SK-N-SH treated with all-trans-retinoic acid at 6 μM for 48 hours (cell line): ENCODE results near the gene R3HDM2.

Source experiments
- ATAC-seq: fragments of 200-7000 bp; cut with Tn5 transposase; 3 replicates; pipeline ENCODE4 v1.9.1; 2020; ENCODE audit warnings: mild to moderate bottlenecking, moderate library complexity
- ARNTL ChIP-seq: fragments of 450-650 bp; formaldehyde crosslinking; IDR thresholded peaks from 2 replicates; pipeline ENCODE4 v1.5.0; 2020; ENCODE audit warnings: low read depth, mild to moderate bottlenecking, moderate library complexity, borderline replicate concordance
- BACH2 ChIP-seq: fragments of 250-450 bp; sonication (Bioruptor Pico); IDR thresholded peaks from 2 replicates; pipeline ENCODE4 v1.9.0; 2021; ENCODE audit warnings: mild to moderate bottlenecking, borderline replicate concordance
- CSDC2 ChIP-seq: fragments of 250-450 bp; sonication (Bioruptor Pico); IDR thresholded peaks from 2 replicates; pipeline ENCODE4 v1.5.0; 2020; ENCODE audit warnings: mild to moderate bottlenecking, moderate library complexity
- GLIS3 ChIP-seq: fragments of 250-450 bp; sonication (Bioruptor Pico); IDR thresholded peaks from 2 replicates; pipeline ENCODE4 v1.5.0; 2020; ENCODE audit warnings: mild to moderate bottlenecking, moderate library complexity
- ISL1 ChIP-seq: fragments of 250-450 bp; sonication (Bioruptor Pico); IDR thresholded peaks from 2 replicates; pipeline ENCODE4 v2.1.2; 2022; ENCODE audit warnings: mild to moderate bottlenecking, moderate library complexity
- RARB ChIP-seq: fragments of 250-450 bp; sonication (Bioruptor Pico); IDR thresholded peaks from 2 replicates; pipeline ENCODE4 v1.8.0; 2021; ENCODE audit warnings: mild to moderate bottlenecking, moderate library complexity
- SNAI2 ChIP-seq: fragments of 250-450 bp; sonication (Bioruptor Pico); IDR thresholded peaks from 2 replicates; pipeline ENCODE4 v1.5.0; 2020; ENCODE audit warnings: mild to moderate bottlenecking, moderate library complexity
- TOX ChIP-seq: fragments of 250-450 bp; sonication (Bioruptor Pico); IDR thresholded peaks from 2 replicates; pipeline ENCODE4 v1.8.0; 2021; ENCODE audit warnings: mild to moderate bottlenecking, moderate library complexity, borderline replicate concordance
- ZC3H10 ChIP-seq: fragments of 250-450 bp; sonication (Bioruptor Pico); IDR thresholded peaks from 2 replicates; pipeline ENCODE4 v1.5.1; 2021; ENCODE audit warnings: mild to moderate bottlenecking, moderate library complexity
- ZFP30 ChIP-seq: fragments of 450-650 bp; formaldehyde crosslinking; IDR thresholded peaks from 2 replicates; pipeline ENCODE4 v1.5.0; 2022; ENCODE audit warnings: mild to moderate bottlenecking, moderate library complexity
- ZNF70 ChIP-seq: fragments of 450-650 bp; formaldehyde crosslinking; IDR thresholded peaks from 2 replicates; pipeline ENCODE4 v1.5.0; 2020; ENCODE audit warnings: mild to moderate bottlenecking, moderate library complexity
- ZNF8 ChIP-seq: fragments of 450-650 bp; formaldehyde crosslinking; IDR thresholded peaks from 2 replicates; pipeline ENCODE4 v1.5.0; 2020; ENCODE audit warnings: mild to moderate bottlenecking, moderate library complexity
- TF ChIP-seq, protein P1 (sequence below): fragments of 250-450 bp; sonication (Bioruptor Pico); IDR thresholded peaks from 2 replicates; pipeline ENCODE4 v1.5.1; 2021; ENCODE audit warnings: mild to moderate bottlenecking, moderate library complexity
- TF ChIP-seq, protein P2 (sequence below): fragments of 250-450 bp; sonication (Bioruptor Pico); IDR thresholded peaks from 2 replicates; pipeline ENCODE4 v1.8.0; 2020; ENCODE audit warnings: mild to moderate bottlenecking, moderate library complexity, borderline replicate concordance
- TF ChIP-seq, protein P3 (sequence below): fragments of 250-450 bp; sonication (Bioruptor Pico); IDR thresholded peaks from 2 replicates; pipeline ENCODE4 v1.5.0; 2020; ENCODE audit warnings: mild to moderate bottlenecking, moderate library complexity
- TF ChIP-seq, protein P4 (sequence below): fragments of 250-450 bp; sonication (Bioruptor Pico); IDR thresholded peaks from 2 replicates; pipeline ENCODE4 v1.5.1; 2020; ENCODE audit warnings: low read depth, mild to moderate bottlenecking, moderate library complexity
- TF ChIP-seq, protein P5 (sequence below): fragments of 250-450 bp; sonication (Bioruptor Pico); IDR thresholded peaks from 2 replicates; pipeline ENCODE4 v1.8.0; 2021; ENCODE audit warnings: low read depth, mild to moderate bottlenecking, moderate library complexity, borderline replicate concordance

The R3HDM2 gene

DNA sequence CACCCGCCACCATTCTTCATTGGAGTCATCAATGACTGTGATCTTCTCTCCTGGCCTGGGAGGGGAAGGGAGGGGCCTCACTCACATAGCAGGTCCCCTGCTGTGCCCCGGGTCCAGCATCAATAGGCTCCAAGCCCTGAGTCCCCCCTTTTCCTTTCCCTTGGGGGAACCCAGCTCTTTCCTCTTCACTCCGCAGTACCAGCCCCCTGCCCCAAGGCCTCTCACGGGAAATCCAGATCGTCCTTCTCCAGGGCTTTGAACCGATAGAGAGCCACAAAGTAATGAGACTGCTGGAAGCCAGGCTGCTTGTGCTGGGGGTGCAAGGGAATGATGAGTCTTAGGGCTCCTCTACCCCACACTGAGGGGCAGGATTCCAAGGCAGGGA is 186.5 kb downstream of the R3HDM2 start:
- ATAC-seq: no peak
- TF ChIP-seq ZFP30 (CRISPR knock-in tag): no peak
- TF ChIP-seq, all 23 proteins: peak for 0

DNA sequence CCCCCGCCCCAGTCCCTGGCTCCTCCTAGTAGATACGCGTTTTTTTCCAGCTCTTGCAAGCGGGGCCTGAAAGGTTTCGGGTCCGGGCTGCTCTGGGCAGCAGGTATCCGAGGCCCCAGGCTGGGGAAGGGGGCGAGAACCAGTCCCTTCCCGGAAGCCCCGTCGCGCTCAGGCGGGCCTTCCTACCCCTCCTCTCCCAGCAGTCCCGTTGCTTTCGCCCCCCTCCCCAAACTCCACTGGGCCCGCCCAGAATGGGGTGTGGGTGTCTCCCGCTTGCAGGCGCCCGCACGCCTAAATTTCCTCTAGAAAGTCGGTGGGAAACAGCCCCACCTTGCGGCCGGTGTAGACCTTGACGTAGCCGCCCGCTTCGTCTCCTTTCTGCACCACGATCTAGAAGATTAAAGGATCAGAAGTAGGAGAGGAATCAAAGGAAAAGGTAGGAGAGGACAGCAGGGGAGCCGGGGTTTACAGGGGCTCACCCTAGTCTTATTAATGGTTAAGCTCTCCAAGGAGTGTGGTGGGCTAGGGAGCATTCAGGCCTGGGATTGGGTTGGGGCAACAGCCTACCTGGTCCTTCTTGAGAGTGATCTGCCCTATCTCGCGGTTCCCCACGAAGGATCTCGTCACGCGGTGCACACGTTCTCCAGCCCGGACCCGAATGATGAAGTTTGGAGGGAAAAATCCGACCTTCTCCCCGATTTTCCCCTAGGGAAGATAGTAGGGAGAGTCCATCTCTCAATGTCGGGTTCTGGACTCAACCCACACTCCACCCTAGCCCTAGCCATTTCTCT is 187.1 kb downstream of the R3HDM2 start:
- TF ChIP-seq, protein P1, sequence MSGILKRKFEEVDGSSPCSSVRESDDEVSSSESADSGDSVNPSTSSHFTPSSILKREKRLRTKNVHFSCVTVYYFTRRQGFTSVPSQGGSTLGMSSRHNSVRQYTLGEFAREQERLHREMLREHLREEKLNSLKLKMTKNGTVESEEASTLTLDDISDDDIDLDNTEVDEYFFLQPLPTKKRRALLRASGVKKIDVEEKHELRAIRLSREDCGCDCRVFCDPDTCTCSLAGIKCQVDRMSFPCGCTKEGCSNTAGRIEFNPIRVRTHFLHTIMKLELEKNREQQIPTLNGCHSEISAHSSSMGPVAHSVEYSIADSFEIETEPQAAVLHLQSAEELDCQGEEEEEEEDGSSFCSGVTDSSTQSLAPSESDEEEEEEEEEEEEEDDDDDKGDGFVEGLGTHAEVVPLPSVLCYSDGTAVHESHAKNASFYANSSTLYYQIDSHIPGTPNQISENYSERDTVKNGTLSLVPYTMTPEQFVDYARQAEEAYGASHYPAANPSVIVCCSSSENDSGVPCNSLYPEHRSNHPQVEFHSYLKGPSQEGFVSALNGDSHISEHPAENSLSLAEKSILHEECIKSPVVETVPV (CRISPR knock-in tag): no peak
- TF ChIP-seq TOX (CRISPR knock-in tag): no peak
- TF ChIP-seq, protein P2, sequence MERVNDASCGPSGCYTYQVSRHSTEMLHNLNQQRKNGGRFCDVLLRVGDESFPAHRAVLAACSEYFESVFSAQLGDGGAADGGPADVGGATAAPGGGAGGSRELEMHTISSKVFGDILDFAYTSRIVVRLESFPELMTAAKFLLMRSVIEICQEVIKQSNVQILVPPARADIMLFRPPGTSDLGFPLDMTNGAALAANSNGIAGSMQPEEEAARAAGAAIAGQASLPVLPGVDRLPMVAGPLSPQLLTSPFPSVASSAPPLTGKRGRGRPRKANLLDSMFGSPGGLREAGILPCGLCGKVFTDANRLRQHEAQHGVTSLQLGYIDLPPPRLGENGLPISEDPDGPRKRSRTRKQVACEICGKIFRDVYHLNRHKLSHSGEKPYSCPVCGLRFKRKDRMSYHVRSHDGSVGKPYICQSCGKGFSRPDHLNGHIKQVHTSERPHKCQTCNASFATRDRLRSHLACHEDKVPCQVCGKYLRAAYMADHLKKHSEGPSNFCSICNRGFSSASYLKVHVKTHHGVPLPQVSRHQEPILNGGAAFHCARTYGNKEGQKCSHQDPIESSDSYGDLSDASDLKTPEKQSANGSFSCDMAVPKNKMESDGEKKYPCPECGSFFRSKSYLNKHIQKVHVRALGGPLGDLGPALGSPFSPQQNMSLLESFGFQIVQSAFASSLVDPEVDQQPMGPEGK (CRISPR knock-in tag): no peak
- TF ChIP-seq, protein P3, sequence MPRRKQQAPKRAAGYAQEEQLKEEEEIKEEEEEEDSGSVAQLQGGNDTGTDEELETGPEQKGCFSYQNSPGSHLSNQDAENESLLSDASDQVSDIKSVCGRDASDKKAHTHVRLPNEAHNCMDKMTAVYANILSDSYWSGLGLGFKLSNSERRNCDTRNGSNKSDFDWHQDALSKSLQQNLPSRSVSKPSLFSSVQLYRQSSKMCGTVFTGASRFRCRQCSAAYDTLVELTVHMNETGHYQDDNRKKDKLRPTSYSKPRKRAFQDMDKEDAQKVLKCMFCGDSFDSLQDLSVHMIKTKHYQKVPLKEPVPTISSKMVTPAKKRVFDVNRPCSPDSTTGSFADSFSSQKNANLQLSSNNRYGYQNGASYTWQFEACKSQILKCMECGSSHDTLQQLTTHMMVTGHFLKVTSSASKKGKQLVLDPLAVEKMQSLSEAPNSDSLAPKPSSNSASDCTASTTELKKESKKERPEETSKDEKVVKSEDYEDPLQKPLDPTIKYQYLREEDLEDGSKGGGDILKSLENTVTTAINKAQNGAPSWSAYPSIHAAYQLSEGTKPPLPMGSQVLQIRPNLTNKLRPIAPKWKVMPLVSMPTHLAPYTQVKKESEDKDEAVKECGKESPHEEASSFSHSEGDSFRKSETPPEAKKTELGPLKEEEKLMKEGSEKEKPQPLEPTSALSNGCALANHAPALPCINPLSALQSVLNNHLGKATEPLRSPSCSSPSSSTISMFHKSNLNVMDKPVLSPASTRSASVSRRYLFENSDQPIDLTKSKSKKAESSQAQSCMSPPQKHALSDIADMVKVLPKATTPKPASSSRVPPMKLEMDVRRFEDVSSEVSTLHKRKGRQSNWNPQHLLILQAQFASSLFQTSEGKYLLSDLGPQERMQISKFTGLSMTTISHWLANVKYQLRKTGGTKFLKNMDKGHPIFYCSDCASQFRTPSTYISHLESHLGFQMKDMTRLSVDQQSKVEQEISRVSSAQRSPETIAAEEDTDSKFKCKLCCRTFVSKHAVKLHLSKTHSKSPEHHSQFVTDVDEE (CRISPR knock-in tag): no peak
- no peak for TF ChIP-seq ISL1 (CRISPR knock-in tag)
- no peak for TF ChIP-seq ZNF8 (CRISPR knock-in tag)
- TF ChIP-seq, all 23 proteins: peak for 0
- ATAC-seq: no peak

DNA sequence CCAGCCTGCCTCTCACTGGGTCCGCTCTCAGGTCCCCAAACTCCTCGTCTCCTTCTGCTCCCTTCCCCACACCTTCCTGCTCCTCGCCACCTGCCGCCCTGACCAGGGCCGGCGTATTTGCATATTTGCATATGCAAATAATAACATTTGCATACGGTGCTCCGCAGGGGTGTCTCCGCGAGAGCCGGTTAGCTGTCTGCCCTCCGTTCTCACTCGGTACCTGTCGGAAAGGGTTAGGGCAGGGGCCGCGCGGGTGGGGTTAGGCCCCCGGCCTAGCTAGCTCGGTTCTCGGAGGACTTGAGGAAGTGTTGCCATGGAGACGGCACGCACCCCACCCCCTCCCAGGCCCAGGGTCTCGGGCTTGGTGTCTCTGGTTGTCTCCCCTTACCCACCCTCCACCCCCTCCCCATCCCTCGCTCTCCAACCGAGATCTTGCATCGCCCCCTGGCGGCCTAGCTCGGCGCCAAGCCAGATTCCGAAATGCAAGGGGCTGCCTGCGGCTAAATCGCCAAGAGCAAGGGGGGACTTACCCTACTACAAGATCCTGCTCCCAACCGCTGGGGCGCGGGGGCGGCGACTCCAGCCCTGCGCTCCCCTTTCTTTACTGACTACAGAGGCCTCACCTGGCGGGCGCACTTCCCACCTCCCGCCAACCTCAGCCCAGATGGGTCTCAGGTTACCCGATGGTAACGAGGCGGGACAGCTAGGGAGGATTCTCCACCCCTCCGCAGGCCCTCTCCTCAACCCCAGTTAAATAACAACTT is 188.0 kb downstream of the R3HDM2 start:
- peak; percentile 8; the same call in 1 of the 3 replicates for ATAC-seq
- TF ChIP-seq ARNTL (CRISPR knock-in tag) (no peak), GLIS3 (no peak), ISL1 (CRISPR knock-in tag) (no peak), SNAI2 (CRISPR knock-in tag) (no peak), ZC3H10 (no peak)
- TF ChIP-seq, protein P4, sequence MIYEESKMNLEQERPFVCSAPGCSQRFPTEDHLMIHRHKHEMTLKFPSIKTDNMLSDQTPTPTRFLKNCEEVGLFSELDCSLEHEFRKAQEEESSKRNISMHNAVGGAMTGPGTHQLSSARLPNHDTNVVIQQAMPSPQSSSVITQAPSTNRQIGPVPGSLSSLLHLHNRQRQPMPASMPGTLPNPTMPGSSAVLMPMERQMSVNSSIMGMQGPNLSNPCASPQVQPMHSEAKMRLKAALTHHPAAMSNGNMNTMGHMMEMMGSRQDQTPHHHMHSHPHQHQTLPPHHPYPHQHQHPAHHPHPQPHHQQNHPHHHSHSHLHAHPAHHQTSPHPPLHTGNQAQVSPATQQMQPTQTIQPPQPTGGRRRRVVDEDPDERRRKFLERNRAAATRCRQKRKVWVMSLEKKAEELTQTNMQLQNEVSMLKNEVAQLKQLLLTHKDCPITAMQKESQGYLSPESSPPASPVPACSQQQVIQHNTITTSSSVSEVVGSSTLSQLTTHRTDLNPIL (CRISPR knock-in tag): no peak
- TF ChIP-seq, protein P1 (CRISPR knock-in tag): no peak

DNA sequence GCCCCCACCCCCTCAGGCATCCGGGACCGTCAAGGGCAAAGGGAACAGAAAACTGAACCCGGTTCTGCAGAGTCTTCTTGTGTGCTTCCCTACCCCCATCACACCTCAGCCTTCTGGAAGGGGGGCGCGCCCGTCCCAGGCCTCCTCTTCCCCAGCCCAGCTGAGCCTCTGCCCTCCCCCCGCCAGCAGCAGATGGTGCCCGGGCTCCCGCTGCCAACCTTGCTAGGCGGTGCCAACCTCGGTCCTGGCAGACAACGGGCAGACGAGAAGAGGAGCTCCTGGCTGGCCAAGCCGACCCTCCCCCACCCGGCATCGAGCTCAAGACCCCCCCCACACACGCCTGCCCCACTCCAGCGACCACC is 188.5 kb downstream of the R3HDM2 start:
- no peak for ATAC-seq
- TF ChIP-seq ZFP30 (CRISPR knock-in tag) (no peak), RARB (CRISPR knock-in tag) (no peak), ZNF70 (CRISPR knock-in tag) (no peak), ZNF8 (CRISPR knock-in tag) (no peak), BACH2 (CRISPR knock-in tag) (no peak), CSDC2 (no peak)
- TF ChIP-seq, protein P5, sequence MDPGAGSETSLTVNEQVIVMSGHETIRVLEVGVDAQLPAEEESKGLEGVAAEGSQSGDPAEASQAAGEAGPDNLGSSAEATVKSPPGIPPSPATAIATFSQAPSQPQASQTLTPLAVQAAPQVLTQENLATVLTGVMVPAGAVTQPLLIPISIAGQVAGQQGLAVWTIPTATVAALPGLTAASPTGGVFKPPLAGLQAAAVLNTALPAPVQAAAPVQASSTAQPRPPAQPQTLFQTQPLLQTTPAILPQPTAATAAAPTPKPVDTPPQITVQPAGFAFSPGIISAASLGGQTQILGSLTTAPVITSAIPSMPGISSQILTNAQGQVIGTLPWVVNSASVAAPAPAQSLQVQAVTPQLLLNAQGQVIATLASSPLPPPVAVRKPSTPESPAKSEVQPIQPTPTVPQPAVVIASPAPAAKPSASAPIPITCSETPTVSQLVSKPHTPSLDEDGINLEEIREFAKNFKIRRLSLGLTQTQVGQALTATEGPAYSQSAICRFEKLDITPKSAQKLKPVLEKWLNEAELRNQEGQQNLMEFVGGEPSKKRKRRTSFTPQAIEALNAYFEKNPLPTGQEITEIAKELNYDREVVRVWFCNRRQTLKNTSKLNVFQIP (CRISPR knock-in tag): no peak
- TF ChIP-seq, protein P2 (CRISPR knock-in tag): no peak
- TF ChIP-seq, protein P3 (CRISPR knock-in tag): no peak
